ACHN (cell line): ENCODE data around the gene APOBEC3H.
A peak's percentile ranks its signal among the peaks of the same experiment; 100 is the strongest.

Experiments used
- DNase-seq: peaks from one replicate; pipeline ENCODE4 v3.0.0-alpha.2; 2015
- in situ Hi-C: cut with HindIII; loops from 2 replicates; pipeline ENCODE4 v1.10.0; 2017; ENCODE audit warnings: low sequenced_read_pairs, low pct_ligation_motif_present, low pct_unique_long_range_greater_than_20kb

Gene APOBEC3H

GRCh38 chr22:39098576-39098975 lies 1.5 kb downstream of the APOBEC3H start:
- in situ Hi-C loops, result no loop called here
- DNase-seq, result no peak

- no peak for DNase-seq
- in situ Hi-C loops, result no loop called here
These were observed 4.2 kb downstream of the APOBEC3H start for GRCh38 chr22:39101226-39101625.

- no peak for DNase-seq
- in situ Hi-C loops, result no loop called here
These were observed 6.4 kb downstream of the APOBEC3H start for GRCh38 chr22:39103431-39103830.

DNA sequence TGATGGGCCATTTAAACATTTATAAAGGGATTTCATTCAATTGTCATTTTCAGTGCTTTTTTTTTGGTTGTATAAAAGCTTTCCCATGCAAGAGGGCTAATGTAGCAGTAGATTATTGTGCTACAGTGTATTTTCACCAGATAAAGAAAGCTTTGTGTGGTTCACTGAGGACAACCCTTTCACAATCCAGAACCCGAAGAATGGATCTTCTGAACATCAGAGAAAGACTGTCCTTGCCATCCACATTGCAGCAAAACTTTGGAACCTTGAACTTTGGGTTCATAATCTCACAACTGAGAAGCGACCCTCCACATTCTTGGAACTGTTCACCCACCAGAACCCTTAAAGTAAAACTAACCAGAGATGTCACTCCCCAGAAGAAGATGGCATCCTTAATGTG lies 9.3 kb downstream of the APOBEC3H start:
- in situ Hi-C loops, result no loop called here

DNA sequence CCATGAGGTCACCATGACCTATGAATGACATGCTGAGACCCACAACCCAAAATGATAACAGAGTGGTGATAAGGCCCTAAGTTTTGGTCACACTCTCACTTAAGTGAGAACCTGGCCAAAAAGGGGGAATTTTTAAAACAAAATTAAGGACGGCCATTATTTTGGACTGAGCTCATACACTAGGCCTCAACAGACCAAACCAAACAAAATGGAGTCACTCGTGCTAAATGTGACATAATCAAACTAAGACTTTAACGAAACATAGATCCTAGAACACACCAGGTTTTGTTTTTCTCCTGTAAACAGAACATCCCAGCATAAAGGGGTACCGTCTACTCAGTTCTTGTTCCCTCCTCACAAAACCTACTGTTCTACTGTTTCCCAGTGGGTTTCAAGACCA lies 11.4 kb downstream of the APOBEC3H start:
- no peak for DNase-seq
- in situ Hi-C loops, result no loop called here

More for the DNA sequence above, 9.3 kb downstream of the APOBEC3H start:
- DNase-seq, result no peak

DNA sequence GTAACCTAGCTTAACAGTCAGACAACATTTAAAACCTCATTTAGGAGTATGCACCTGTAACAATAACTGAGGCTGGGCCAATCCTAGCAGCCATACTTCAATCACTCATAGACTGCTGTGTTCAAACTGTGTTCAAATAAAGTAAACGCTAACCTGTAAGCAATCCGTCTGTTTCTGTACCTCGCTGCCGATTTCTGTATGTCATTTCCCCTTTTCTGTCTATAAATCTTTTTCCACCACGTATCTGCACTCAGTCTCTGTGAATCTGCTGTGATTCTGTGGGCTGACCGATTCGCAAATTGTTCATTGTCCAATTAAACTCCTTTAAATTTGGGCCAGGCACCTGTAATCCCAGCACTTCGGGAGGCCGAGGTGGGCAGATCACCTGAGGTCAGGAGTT lies 12.3 kb downstream of the APOBEC3H start:
- DNase-seq, result no peak
- in situ Hi-C loops, result no loop called here

DNA sequence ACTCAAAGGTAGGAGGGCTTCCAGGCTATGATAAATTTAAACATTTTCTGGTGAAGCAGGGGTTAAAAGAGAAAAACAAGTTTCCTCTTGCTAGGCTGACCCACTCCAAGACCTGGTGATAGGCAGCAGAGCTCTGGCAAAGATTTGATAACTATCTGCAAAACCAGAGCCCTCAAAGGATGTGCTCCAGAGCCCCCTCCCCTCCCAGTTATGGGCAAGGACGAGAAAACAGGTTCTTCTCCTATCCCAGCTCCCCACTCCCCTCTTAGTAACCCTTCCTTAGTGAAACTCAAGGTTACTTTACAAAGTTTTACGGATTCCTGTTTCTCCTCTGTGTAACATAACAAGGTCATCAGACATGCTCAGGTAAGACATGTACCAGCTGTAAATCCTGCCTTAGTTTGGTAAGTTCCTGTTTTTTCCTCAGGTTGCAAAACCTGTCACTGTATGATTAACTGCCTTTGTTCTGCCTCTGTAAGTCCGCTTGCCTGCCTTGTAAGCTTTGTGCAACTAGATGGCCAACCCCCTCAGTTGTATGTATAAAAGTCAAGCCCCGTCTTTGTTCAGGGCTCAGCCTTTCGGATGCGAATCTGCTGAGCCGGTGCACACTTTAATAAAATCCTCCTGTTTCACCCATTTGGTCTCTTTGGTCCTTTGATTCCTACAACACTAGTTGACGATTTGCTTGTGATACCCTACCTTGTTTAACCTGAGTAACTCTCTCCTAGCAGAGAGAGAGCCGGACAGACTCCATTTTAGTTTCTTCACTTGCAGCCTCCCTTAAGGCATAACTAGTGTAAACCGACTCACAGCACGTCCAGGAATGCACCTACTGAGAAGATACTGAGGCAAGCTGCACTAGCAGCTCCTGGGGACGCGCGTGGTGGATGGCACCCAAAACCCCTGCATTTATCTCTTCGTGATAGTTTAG lies 13.9 kb downstream of the APOBEC3H start:
- in situ Hi-C loops, result no loop called here
- DNase-seq, result no peak

GRCh38 chr22:39114112-39114511 lies 17.1 kb downstream of the APOBEC3H start:
- in situ Hi-C loops, result no loop called here
- DNase-seq, result no peak

- no peak for DNase-seq
- in situ Hi-C loops, result no loop called here
These were observed 18.5 kb downstream of the APOBEC3H start for GRCh38 chr22:39115570-39115969.

DNA sequence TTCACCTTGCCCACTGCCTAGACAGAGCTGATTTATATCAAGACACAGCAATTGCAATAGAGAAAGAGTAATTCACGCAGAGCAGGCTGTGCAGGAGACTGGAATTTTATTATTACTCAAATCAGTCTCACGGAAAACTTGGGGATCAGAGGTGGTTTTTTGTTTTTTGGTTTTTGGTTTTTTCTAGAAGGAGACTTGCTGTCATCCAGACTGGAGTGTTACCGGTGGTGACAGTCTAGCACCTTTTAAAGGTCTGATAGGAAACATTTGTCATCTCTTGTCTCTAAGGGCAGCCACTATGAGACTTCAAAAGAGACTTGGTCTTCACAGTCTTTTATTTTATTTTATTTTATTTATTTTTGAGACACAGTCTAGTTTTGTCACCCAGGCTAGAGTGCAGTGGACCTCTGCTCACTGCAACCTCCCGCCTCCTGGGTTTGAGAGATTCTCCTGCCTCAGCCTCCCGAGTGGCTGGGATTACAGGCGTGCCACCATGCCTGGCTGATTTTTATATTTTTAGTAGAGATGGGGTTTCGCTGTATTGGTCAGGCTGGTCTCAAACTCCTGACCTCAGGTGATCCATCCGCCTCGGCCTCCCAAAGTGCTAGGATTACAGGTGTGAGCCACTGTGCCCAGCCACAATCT lies 19.1 kb downstream of the APOBEC3H start:
- in situ Hi-C loops, result no loop called here
- DNase-seq, result no peak

DNA sequence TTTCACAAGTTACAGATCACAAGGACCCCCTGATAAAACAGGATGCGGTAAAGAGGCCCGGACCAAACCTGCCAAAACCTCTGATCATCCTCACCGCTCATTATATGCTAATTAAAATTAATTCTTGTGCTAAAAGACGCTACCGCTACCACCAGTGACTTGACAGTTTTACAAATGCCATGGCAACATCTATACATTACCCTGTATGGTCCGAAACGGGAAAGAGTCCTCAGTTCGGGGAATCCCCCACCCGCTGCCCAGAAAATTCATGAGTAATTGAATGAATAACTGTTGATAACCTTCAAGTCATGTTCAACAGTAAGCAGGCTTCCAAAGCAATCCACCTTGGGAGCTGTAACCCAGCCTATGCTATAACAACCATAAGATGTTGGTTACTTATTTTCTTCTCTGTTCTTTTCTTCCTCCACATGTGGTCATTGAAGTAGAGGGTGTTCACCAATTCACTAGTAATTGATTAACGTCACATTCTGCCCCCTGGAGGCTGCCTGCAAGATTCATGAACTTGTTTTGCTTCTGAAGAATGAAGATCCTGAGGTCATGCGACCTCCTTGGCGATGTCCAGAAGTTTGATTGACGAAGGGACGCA lies 20.6 kb downstream of the APOBEC3H start:
- in situ Hi-C loops, result no loop called here
- DNase-seq, result peak; percentile 63

DNA sequence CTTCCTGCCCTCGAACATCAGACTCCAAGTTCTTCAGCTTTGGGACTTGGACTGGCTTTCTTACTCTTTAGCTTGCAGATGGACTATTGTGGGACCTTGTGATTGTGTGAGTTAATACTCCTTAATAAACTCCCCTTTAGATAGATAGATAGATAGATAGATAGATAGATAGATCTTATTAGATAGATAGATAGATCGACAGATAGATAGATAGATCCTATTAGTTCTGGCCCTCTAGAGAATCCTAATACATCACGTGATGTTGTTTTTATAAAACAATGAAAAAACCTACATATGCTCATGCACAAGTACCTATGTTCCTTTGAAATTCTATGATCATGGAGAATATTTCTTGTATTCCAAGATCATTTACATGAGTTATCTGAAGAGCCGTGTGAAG lies 23.9 kb downstream of the APOBEC3H start:
- in situ Hi-C loops, result no loop called here
- no peak for DNase-seq

GRCh38 chr22:39122772-39123470 lies 25.9 kb downstream of the APOBEC3H start:
- no peak for DNase-seq
- in situ Hi-C loops, result no loop called here

DNA sequence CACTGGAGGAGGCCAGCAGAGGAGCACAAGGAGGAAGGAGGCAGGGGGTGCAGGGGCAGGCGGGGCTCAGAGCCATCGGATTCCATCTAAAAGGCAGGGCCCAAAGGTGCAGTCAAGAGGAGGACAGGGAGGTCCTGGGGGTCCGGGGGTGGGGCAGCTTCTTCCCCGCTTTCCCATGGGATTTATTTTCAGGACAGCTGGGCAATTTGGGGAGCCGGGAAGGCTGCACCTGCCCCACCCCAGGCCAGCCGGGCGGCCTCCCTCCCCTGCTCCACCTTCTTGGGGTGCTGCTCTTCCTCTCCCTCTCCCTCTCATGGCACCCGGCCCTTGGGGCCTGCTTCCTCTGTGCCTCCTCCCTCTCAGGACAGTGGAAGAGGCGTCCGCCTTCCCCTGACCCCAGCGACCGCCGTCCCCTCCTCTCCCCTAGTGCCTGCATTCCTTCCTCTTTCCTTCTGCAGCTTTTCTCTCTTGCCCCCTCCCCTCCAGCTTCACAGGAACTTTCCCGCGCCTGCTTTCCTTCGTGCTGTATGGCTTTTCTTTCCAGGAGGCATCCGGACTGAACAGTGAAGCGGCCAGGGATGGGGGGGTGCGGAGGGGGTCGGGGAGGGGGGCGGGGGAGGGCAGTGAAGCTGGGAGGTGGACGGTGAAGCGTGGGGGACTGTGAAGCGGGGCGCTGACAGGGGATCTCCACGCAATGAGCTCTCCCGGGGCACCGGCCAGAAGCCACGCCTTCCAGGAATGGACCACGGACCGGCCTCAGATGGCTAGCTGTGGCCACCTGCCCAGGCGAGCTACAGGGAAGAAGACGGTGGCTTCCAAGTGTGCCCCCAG lies 26.9 kb downstream of the APOBEC3H start:
- DNase-seq, result no peak
- in situ Hi-C loops, result no loop called here

- in situ Hi-C loops, result no loop called here
- DNase-seq, result no peak
These were observed 28.6 kb downstream of the APOBEC3H start for GRCh38 chr22:39125622-39126021.

- in situ Hi-C loops, result no loop called here
These were observed 31.5 kb downstream of the APOBEC3H start for GRCh38 chr22:39128508-39128907.

DNA sequence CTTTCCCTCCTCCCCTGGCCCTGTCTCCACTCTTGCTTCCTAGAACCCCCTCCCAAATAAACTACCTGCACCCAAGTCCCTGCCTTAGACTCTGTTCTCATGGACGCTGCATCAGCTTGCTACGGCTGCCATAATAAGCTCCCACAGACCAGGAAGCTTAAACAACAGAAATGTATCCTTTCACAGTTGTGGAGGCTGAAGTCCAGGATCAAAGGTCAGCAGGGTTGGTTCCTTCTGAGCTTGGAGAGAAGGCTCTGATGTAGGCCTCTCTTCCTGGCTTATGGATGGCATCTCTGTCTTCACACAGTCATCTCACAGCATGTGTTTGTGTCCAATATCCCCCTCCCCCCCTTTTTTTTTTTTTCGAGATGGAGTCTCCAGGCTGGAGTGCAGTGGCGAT lies 32.0 kb downstream of the APOBEC3H start:
- no peak for DNase-seq
- in situ Hi-C loops, result no loop called here

More at GRCh38 chr22:39128508-39128907, 31.5 kb downstream of the APOBEC3H start:
- DNase-seq, result no peak

DNA sequence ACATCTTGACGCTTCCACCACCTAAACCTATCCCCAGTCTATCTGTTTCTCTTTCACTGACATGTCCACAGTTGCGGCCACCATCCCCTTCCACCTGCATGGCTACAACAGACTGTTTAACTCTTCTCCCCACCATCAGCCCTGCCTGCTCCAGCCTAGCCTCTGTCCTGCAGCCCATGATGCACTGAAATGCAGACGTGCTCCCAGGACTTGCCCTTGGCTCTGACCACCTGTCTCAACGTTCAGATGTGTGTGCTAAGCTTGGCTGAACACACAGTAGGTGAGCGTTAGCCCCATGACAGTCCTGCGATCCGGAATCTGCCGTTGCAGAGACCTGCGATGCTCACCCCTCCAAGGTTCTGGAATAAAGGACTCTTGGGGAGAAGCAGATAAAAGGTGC lies 32.7 kb downstream of the APOBEC3H start:
- DNase-seq, result no peak
- in situ Hi-C loops, result no loop called here
